Stomach smooth muscle (tissue), 2 donors: Measurements from ENCODE around the gene CHCT1.
"Not testable (repeated sequence)": the region's sequence is repeated elsewhere in the genome, so short reads cannot be mapped to it uniquely, and the experiment has no call there.

Experiments used
- H3K27ac ChIP-seq: one replicate; pipeline ENCODE4 v1.7.0; 2013; ENCODE audit warnings: mild to moderate bottlenecking, low read length, inconsistent platforms
- H3K27me3 ChIP-seq, 2 donors: one replicate each; pipeline ENCODE4 v1.7.0; 2013; ENCODE audit warnings: low read length in 2 of 2; ENCODE audit not compliant: insufficient read depth in 2 of 2, control insufficient read depth in 1 of 2
- H3K36me3 ChIP-seq, 2 donors: one replicate each; pipeline ENCODE4 v1.7.0; 2013; ENCODE audit warnings: low read length in 2 of 2; ENCODE audit not compliant: control insufficient read depth in 2 of 2, insufficient read depth in 2 of 2
- H3K4me1 ChIP-seq: one replicate; pipeline ENCODE4 v1.7.0; 2013; ENCODE audit warnings: low read length; ENCODE audit not compliant: control insufficient read depth, insufficient read depth
- H3K4me3 ChIP-seq, 2 donors: one replicate each; pipeline ENCODE4 v1.7.0; 2013; ENCODE audit warnings: low read length in 2 of 2
- H3K9ac ChIP-seq, 2 donors: one replicate each; pipeline ENCODE4 v1.7.0; 2013; ENCODE audit warnings: low read length in 2 of 2, mild to moderate bottlenecking in 1 of 2
- H3K9me3 ChIP-seq, 2 donors: one replicate each; pipeline ENCODE4 v1.7.0; 2013; ENCODE audit warnings: low read length in 2 of 2; ENCODE audit not compliant: control insufficient read depth in 2 of 2
- donor health status: healthy.
- donor health status: Pancreatic carcinoma.

The CHCT1 gene

GRCh38 chr17:60403523-60403810, 18.8 kb upstream of the CHCT1 start:
- H3K27ac ChIP-seq, result no peak overlapping the region
- H3K36me3 ChIP-seq, result no peaks in the 10 kb centered on the region
- no peaks in the 10 kb centered on the region for H3K27me3 ChIP-seq

GRCh38 chr17:60403962-60404361, 18.3 kb upstream of the CHCT1 start:
- Histone ChIP-seq H3K9ac (no peak overlapping the region), H3K4me1 (no peaks in the 10 kb centered on the region)

More at GRCh38 chr17:60403523-60403810, 18.8 kb upstream of the CHCT1 start:
- Histone ChIP-seq H3K9me3 (no peaks in the 10 kb centered on the region), H3K4me1 (no peaks in the 10 kb centered on the region), H3K4me3 (no peak overlapping the region), H3K9ac (no peak overlapping the region)

GRCh38 chr17:60406887-60407286, 15.4 kb upstream of the CHCT1 start:
- H3K9me3 ChIP-seq, result no peaks in the 10 kb centered on the region
- H3K4me1 ChIP-seq, result no peaks in the 10 kb centered on the region
- H3K9ac ChIP-seq, result no peak overlapping the region
- no peak overlapping the region for H3K4me3 ChIP-seq
- no peaks in the 10 kb centered on the region for H3K27me3 ChIP-seq
- H3K36me3 ChIP-seq, result no peaks in the 10 kb centered on the region
- H3K27ac ChIP-seq, result no peak overlapping the region

More at GRCh38 chr17:60403962-60404361, 18.3 kb upstream of the CHCT1 start:
- Histone ChIP-seq H3K4me3 (no peak overlapping the region), H3K36me3 (no peaks in the 10 kb centered on the region), H3K9me3 (no peaks in the 10 kb centered on the region), H3K27me3 (no peaks in the 10 kb centered on the region), H3K27ac (no peak overlapping the region)

GRCh38 chr17:60410001-60410400, 12.3 kb upstream of the CHCT1 start:
- Histone ChIP-seq H3K36me3 (no peaks in the 10 kb centered on the region), H3K9me3 (no peaks in the 10 kb centered on the region), H3K4me3 (no peak overlapping the region), H3K9ac (no peak overlapping the region), H3K27ac (no peak overlapping the region), H3K4me1 (no peaks in the 10 kb centered on the region), H3K27me3 (no peaks in the 10 kb centered on the region)

GRCh38 chr17:60412701-60413100, 9.6 kb upstream of the CHCT1 start:
- Histone ChIP-seq H3K27ac (no peak overlapping the region), H3K36me3 (no peaks in the 10 kb centered on the region), H3K9ac (no peak overlapping the region), H3K9me3 (no peaks in the 10 kb centered on the region), H3K27me3 (peaks cover 0 to 2% of the 10 kb centered on the region in 2 donors), H3K4me3 (no peak overlapping the region), H3K4me1 (no peaks in the 10 kb centered on the region)

- Histone ChIP-seq H3K27me3 (peaks cover 0 to 2% of the 10 kb centered on the region in 2 donors), H3K36me3 (no peaks in the 10 kb centered on the region), H3K27ac (no peak overlapping the region), H3K9ac (no peak overlapping the region), H3K4me3 (no peak overlapping the region), H3K9me3 (no peaks in the 10 kb centered on the region), H3K4me1 (no peaks in the 10 kb centered on the region)
These were observed 7.1 kb upstream of the CHCT1 start for GRCh38 chr17:60415146-60415545.

GRCh38 chr17:60416368-60416925, 5.8 kb upstream of the CHCT1 start:
- Histone ChIP-seq H3K9me3 (no peaks in the 10 kb centered on the region), H3K27ac (no peak overlapping the region), H3K4me3 (no peak overlapping the region), H3K4me1 (peaks cover under 1% of the 10 kb centered on the region), H3K36me3 (no peaks in the 10 kb centered on the region), H3K27me3 (peaks cover 0 to 2% of the 10 kb centered on the region in 2 donors), H3K9ac (no peak overlapping the region)

- not testable (repeated sequence) for H3K9me3 ChIP-seq, H3K27me3 ChIP-seq, H3K4me3 ChIP-seq, H3K36me3 ChIP-seq, H3K9ac ChIP-seq, H3K27ac ChIP-seq, H3K4me1 ChIP-seq
These were observed 3.3 kb upstream of the CHCT1 start for GRCh38 chr17:60419003-60419402.

GRCh38 chr17:60419875-60420274, 2.4 kb upstream of the CHCT1 start:
- not testable (repeated sequence) for H3K4me3 ChIP-seq, H3K9ac ChIP-seq, H3K36me3 ChIP-seq, H3K9me3 ChIP-seq, H3K4me1 ChIP-seq, H3K27me3 ChIP-seq, H3K27ac ChIP-seq

- no peaks in the 10 kb centered on the region for H3K9me3 ChIP-seq
- peaks cover 3% of the 10 kb centered on the region for H3K4me1 ChIP-seq
- no peak overlapping the region for H3K27ac ChIP-seq
- peak overlapping the region; percentile 63 to 74 for H3K4me3 ChIP-seq
- H3K9ac ChIP-seq, result peak overlapping the region; percentile 60
- H3K27me3 ChIP-seq, result no peaks in the 10 kb centered on the region
- no peaks in the 10 kb centered on the region for H3K36me3 ChIP-seq
These were observed 772 bp upstream of the CHCT1 start for GRCh38 chr17:60421273-60422161.

GRCh38 chr17:60423865-60424264, 1.6 kb downstream of the CHCT1 start:
- peaks cover 3% of the 10 kb centered on the region for H3K4me1 ChIP-seq
- H3K9ac ChIP-seq, result no peak overlapping the region
- no peak overlapping the region for H3K4me3 ChIP-seq
- H3K36me3 ChIP-seq, result no peaks in the 10 kb centered on the region
- H3K9me3 ChIP-seq, result no peaks in the 10 kb centered on the region
- H3K27me3 ChIP-seq, result no peaks in the 10 kb centered on the region
- no peak overlapping the region for H3K27ac ChIP-seq
